K562 (cell line): ENCODE data around the gene TRIP6. TPM values are rescaled to one million over a fixed set of nuclear protein-coding genes. Genes with fewer than 3 reads are reported as not detected.

Source experiments
- ATAC-seq: fragments of 200-7000 bp; cut with Tn5 transposase; 3 replicates; pipeline ENCODE4 v1.9.1; 2020; ENCODE audit warnings: moderate library complexity
- Bru-seq: library from RNA; stranded (reverse); fragments of 400-500 nt; gene quantifications from one replicate; lab custom pipeline; 2021; lab: Mats Ljungman, UMichigan
- BruChase-seq, 2 experiments: library from RNA; stranded (reverse); fragments of 400-500 nt; gene quantifications; one replicate each; lab custom pipeline; 2021; lab: Mats Ljungman, UMichigan
- BruUV-seq: library from RNA; stranded (reverse); fragments of 400-500 nt; replicated peaks from 2 replicates; lab custom pipeline; 2021; lab: Mats Ljungman, UMichigan
- CTCF ChIA-PET: fragments of 300-600 bp; formaldehyde crosslinking; extraction: SDS; loops from one replicate; lab custom pipeline; 2021; ENCODE audit warnings: low intra/inter-chr PET ratio; lab: Yijun Ruan, JAX
- POLR2A ChIA-PET: fragments of 300-600, 350-650 bp; sonication (Branson Sonifier 250); formaldehyde crosslinking; extraction: SDS; loops from one replicate; lab custom pipeline; 2021; ENCODE audit warnings: antibody characterized with exemption, inconsistent platforms; lab: Yijun Ruan, JAX
- DNase-seq, 4 experiments: peaks; one replicate each; pipeline versions ENCODE4 v3.0.0 to v3.0.0-alpha.2; 2011 to 2018; ENCODE audit warnings: low spot score in 3 of 4, mixed read lengths in 3 of 4; ENCODE audit errors: extremely low read depth in 1 of 4
- FAIRE-seq: peaks from 2 replicates; lab custom pipeline; 2011; peaks lifted over from hg19 to GRCh38; lab: Jason Lieb, UNC
- H2AFZ ChIP-seq: 2 replicates; pipeline ENCODE4 v1.6.0; 2011; ENCODE audit warnings: low read depth, low read length, control low read depth, inconsistent platforms
- H3K27ac ChIP-seq: fragments of 200-600 bp; 3 replicates; pipeline ENCODE4 v1.8.0; 2011; ENCODE audit warnings: low read depth, mild to moderate bottlenecking, control low read depth, inconsistent platforms, low read length, moderate library complexity, mixed read lengths; ENCODE audit errors: extremely low read depth
- H3K27me3 ChIP-seq, 2 experiments: fragments of 300-600 bp in 1 of 2; 2 replicates in 1 of 2; 3 replicates in 1 of 2; pipeline versions ENCODE4 v1.6.0 to v1.8.0; 2011; ENCODE audit warnings: inconsistent platforms in 2 of 2, low read length in 2 of 2, mild to moderate bottlenecking in 1 of 2, mixed read lengths in 1 of 2, moderate library complexity in 1 of 2; ENCODE audit not compliant: control insufficient read depth in 2 of 2, insufficient read depth in 2 of 2
- H3K36me3 ChIP-seq: fragments of 300-600 bp; 3 replicates; pipeline ENCODE4 v1.8.0; 2011; ENCODE audit warnings: mild to moderate bottlenecking, low read length, inconsistent platforms; ENCODE audit not compliant: control insufficient read depth, insufficient read depth
- H3K4me1 ChIP-seq, 2 experiments: fragments of 200-600 bp in 1 of 2; replicated peaks in 1 of 2; 2 replicates in 1 of 2; 3 replicates in 1 of 2; pipeline versions ENCODE4 v1.5.1 to v1.8.0; 2011; ENCODE audit warnings: inconsistent platforms in 2 of 2, low read length in 2 of 2, mild to moderate bottlenecking in 1 of 2, mixed read lengths in 1 of 2, moderate library complexity in 1 of 2; ENCODE audit not compliant: control insufficient read depth in 2 of 2, insufficient read depth in 2 of 2
- H3K4me2 ChIP-seq: 2 replicates; pipeline ENCODE4 v1.6.1; 2011; ENCODE audit warnings: low read length, control low read depth, inconsistent platforms, mixed read lengths; ENCODE audit not compliant: insufficient read depth
- H3K4me3 ChIP-seq: fragments of 200-600 bp; sonication (generic), shearing (Covaris generic); 2 replicates; pipeline ENCODE4 v1.5.1; 2016; ENCODE audit warnings: control low read depth, inconsistent platforms
- H3K79me2 ChIP-seq: fragments of 200-600 bp; 3 replicates; pipeline ENCODE4 v1.8.0; 2011; ENCODE audit warnings: low read length, inconsistent platforms; ENCODE audit not compliant: control insufficient read depth, insufficient read depth
- H3K9ac ChIP-seq, 2 experiments: 2 replicates each; pipeline versions ENCODE4 v1.6.0 to v1.6.1; 2011; ENCODE audit warnings: low read depth in 2 of 2, low read length in 2 of 2, control low read depth in 1 of 2, inconsistent platforms in 1 of 2, mild to moderate bottlenecking in 1 of 2, mixed read lengths in 1 of 2; ENCODE audit not compliant: insufficient read depth in 1 of 2
- H3K9me1 ChIP-seq: one replicate; pipeline ENCODE4 v1.6.0; 2011; ENCODE audit warnings: inconsistent platforms, mild to moderate bottlenecking, low read length, moderate library complexity; ENCODE audit not compliant: control insufficient read depth, insufficient read depth
- H3K9me3 ChIP-seq: replicated peaks from 2 replicates; pipeline ENCODE4 v1.5.1; 2011; ENCODE audit warnings: low read depth, low read length, inconsistent platforms; ENCODE audit not compliant: control insufficient read depth, insufficient read depth
- H4K20me1 ChIP-seq: replicated peaks from 2 replicates; pipeline ENCODE4 v1.6.1; 2011; ENCODE audit warnings: low read length, inconsistent platforms, mixed read lengths; ENCODE audit not compliant: control insufficient read depth, insufficient read depth
- ATF4 ChIP-seq: fragments of 450-650 bp; formaldehyde crosslinking; IDR thresholded peaks from 2 replicates; pipeline ENCODE4 v1.4.0; 2022; ENCODE audit warnings: mild to moderate bottlenecking, moderate library complexity
- E2F8 ChIP-seq: fragments of 450-650 bp; IDR thresholded peaks from 2 replicates; pipeline ENCODE4 v1.7.1; 2018; ENCODE audit warnings: mild to moderate bottlenecking, low read depth; ENCODE audit not compliant: partially characterized antibody
- FOXM1 ChIP-seq, 2 experiments: fragments of 450-650 bp in 1 of 2; sonication (generic) in 1 of 2; formaldehyde crosslinking in 1 of 2; IDR thresholded peaks; 2 replicates each; pipeline versions ENCODE4 v1.6.1 to v1.9.0; 2017 to 2022; ENCODE audit warnings: low read depth in 2 of 2, mild to moderate bottlenecking in 2 of 2, missing genetic modification reagents in 1 of 2, moderate library complexity in 1 of 2
- MAX ChIP-seq: sonication (generic); formaldehyde crosslinking; IDR thresholded peaks from 2 replicates; pipeline ENCODE4 v1.9.0; 2022; ENCODE audit warnings: mild to moderate bottlenecking, missing genetic modification reagents
- MAZ ChIP-seq, 2 experiments: fragments of 450-650 bp in 1 of 2; sonication (generic) in 1 of 2; formaldehyde crosslinking; IDR thresholded peaks in 1 of 2; conservative IDR thresholded peaks in 1 of 2; 2 replicates each; pipeline versions ENCODE4 v1.4.0 to v1.5.0; 2020; ENCODE audit warnings: mild to moderate bottlenecking in 1 of 2, missing genetic modification reagents in 1 of 2
- NFE2 ChIP-seq: IDR thresholded peaks from 2 replicates; pipeline ENCODE4 v1.6.1; 2014; ENCODE audit warnings: antibody characterized with exemption, low read depth
- WGBS: fragments of 100-300 bp; shearing (Covaris generic); methylation state at CpG from one replicate; pipeline ENCODE4 v1.1.6; 2016; ENCODE audit warnings: low coverage, mixed read lengths; ENCODE audit not compliant: insufficient coverage; ENCODE audit errors: missing lambda C conversion rate; 5-methylcytosine and 5-hydroxymethylcytosine counted together
- in situ Hi-C: fragments of 300-500 bp; cut with MboI; formaldehyde crosslinking; loops from 4 replicates; pipeline ENCODE4 v1.15.0; 2018; ENCODE audit warnings: inconsistent platforms, mixed read lengths
- intact Hi-C: fragments of 100-400 bp; cut with micrococcal nuclease; formaldehyde crosslinking; loops from 2 replicates; pipeline ENCODE4 v1.14.2; 2022
- long read RNA-seq, 3 experiments: library from polyadenylated mRNA in 2 of 3; library from RNA in 1 of 3; unstranded in 2 of 3; stranded (forward) in 1 of 3; transcript quantifications; one replicate each; pipeline ENCODE4 v2.0.0, GENCODE V29; 2019 to 2022
- polyA minus RNA-seq, 3 experiments: library from RNA; depleted of rRNA, polyadenylated mRNA; stranded (reverse); fragments of >200 nt; gene quantifications; 2 replicates each; pipeline ENCODE4 v1.2.3, GENCODE V29; 2011
- polyA plus RNA-seq, 8 experiments: library from polyadenylated mRNA; depleted of rRNA in 4 of 8; stranded (reverse) in 5 of 8; unstranded in 3 of 8; fragments of >200 nt; fragmentation: Nextera tagmentation in 2 of 8; fragmentation: Illumina TruSeq in 1 of 8; extraction: Ambion mirVana in 2 of 8; extraction: Trizol in 1 of 8; gene quantifications; 2 replicates each; pipeline versions ENCODE4 v1.2.1 to v1.2.3, GENCODE V29; 2011 to 2014; ENCODE audit warnings: inconsistent platforms in 1 of 8, missing spikeins in 1 of 8
- total RNA-seq, 7 experiments: library from RNA; depleted of rRNA in 6 of 7; stranded (reverse); fragments of >200 nt in 6 of 7; fragmentation: Illumina TruSeq in 2 of 7; extraction: Trizol in 2 of 7; gene quantifications; 2 replicates each; pipeline versions ENCODE4 v1.2.1 to v1.2.3, GENCODE V29; 2011 to 2021; ENCODE audit warnings: low replicate concordance in 1 of 7

Gene TRIP6, protein sequence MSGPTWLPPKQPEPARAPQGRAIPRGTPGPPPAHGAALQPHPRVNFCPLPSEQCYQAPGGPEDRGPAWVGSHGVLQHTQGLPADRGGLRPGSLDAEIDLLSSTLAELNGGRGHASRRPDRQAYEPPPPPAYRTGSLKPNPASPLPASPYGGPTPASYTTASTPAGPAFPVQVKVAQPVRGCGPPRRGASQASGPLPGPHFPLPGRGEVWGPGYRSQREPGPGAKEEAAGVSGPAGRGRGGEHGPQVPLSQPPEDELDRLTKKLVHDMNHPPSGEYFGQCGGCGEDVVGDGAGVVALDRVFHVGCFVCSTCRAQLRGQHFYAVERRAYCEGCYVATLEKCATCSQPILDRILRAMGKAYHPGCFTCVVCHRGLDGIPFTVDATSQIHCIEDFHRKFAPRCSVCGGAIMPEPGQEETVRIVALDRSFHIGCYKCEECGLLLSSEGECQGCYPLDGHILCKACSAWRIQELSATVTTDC
- total RNA-seq (2011; cell fraction: chromatin; rRNA removed; ENCODE audit: low replicate concordance) = 66.0 and 118 TPM in 2 replicates
- 92.2 and 99.2 TPM in 2 replicates for total RNA-seq (2011; cell fraction: nucleolus; rRNA removed)
- total RNA-seq (2011; cell fraction: nucleoplasm; rRNA removed) = 66.9 and 80.3 TPM in 2 replicates
- total RNA-seq (2014; rRNA removed) (104 and 108 TPM in 2 replicates), total RNA-seq (2014; rRNA removed; fragmentation: Illumina TruSeq; extraction: Trizol) (28.3 and 28.9 TPM in 2 replicates), total RNA-seq (2015; rRNA removed; fragmentation: Illumina TruSeq; extraction: Trizol) (85.7 and 90.5 TPM in 2 replicates), total RNA-seq (2021) (141 and 148 TPM in 2 replicates), polyA plus RNA-seq (2011; rRNA removed) (48.5 and 54.0 TPM in 2 replicates), polyA plus RNA-seq (2014; fragmentation: Illumina TruSeq; extraction: Trizol) (35.6 and 78.2 TPM in 2 replicates), polyA plus RNA-seq (2014; fragmentation: Nextera tagmentation; extraction: Ambion mirVana) (10 to 100 TPM in 1 of 2 experiments, 1 to 10 TPM in 1; 5.9 to 12.0 TPM), polyA plus RNA-seq (2014; rRNA removed) (103 and 112 TPM in 2 replicates), polyA minus RNA-seq (2011; rRNA and poly(A)+ RNA removed) (16.6 and 36.4 TPM in 2 replicates), Bru-seq, nascent RNA (percentile 90 among the genes with signal in this experiment), BruChase-seq, experiment 1, labeled RNA remaining after a 2-hour chase (percentile 86 among the genes with signal in this experiment), BruChase-seq, experiment 2, labeled RNA remaining after a 6-hour chase (percentile 92 among the genes with signal in this experiment)
- polyA plus RNA-seq (2011; cell fraction: cytosol; rRNA removed) = 55.2 and 103 TPM in 2 replicates
- 104 and 125 TPM in 2 replicates for polyA plus RNA-seq (2011; cell fraction: nucleus; rRNA removed)
- 96.4 and 111 TPM in 2 replicates for polyA plus RNA-seq (2012)
- polyA minus RNA-seq (2011; cell fraction: cytosol; rRNA and poly(A)+ RNA removed) = 27.3 and 36.2 TPM in 2 replicates
- polyA minus RNA-seq (2011; cell fraction: nucleus; rRNA and poly(A)+ RNA removed) = 31.2 and 31.5 TPM in 2 replicates
- long read RNA-seq, experiment 1, transcript TRIP6-201 (9 exons, 1,942 nt) = major isoform, 288 of 543 reads
- long read RNA-seq, experiment 1, partial matches to known transcripts = 196 of 543 reads
- long read RNA-seq, experiment 1, other reads (novel, unspliced or antisense) = 55 of 543 reads
- long read RNA-seq, experiment 2, transcript TRIP6-201 (9 exons, 1,942 nt) = major isoform, 118 of 282 reads
- long read RNA-seq, experiment 2, partial matches to known transcripts = 128 of 282 reads
- long read RNA-seq, experiment 2, other reads (novel, unspliced or antisense) = 36 of 282 reads
- long read RNA-seq, experiment 3, transcript TRIP6-201 (9 exons, 1,942 nt) = major isoform, 105 of 125 reads
- long read RNA-seq, experiment 3, partial matches to known transcripts = 15 of 125 reads
- long read RNA-seq, experiment 3, other reads (novel, unspliced or antisense) = 5 of 125 reads

GRCh38 chr7:100867040-100867775, at the start of gene TRIP6:
TRIP6 (plus strand) TSS chr7:100867387; CDS start chr7:100867498, 111 bp downstream.
- intact Hi-C loops = no loop called here
- Histone ChIP-seq H3K9me1 (no peaks in the 10 kb centered on the region), H3K9ac (peak within 1 kb of the TSS; percentile 98), H3K27ac (peak within 1 kb of the TSS; percentile 97), H3K27me3 (no peaks in the 10 kb centered on the region), H4K20me1 (no peaks in the 10 kb centered on the region), H3K4me1 (peaks cover 18 to 52% of the 10 kb centered on the region in 2 experiments), H3K4me3 (peak within 1 kb of the TSS; percentile 90), H3K36me3 (peaks cover 47% of the 10 kb centered on the region; the same call in 2 of the 3 replicates), H3K9me3 (no peaks in the 10 kb centered on the region), H3K4me2 (peak within 1 kb of the TSS; percentile 95), H3K79me2 (peaks cover 31% of the 10 kb centered on the region), H2AFZ (peak within 1 kb of the TSS; percentile 82)
- CTCF ChIA-PET = no interaction called here
- DNase-seq (peak; percentile 97 to 99 (median 99)), ATAC-seq (peak; percentile 87), FAIRE-seq (peak; percentile 91)
- BruUV-seq = TSS peak; percentile 85
- POLR2A ChIA-PET = interaction anchor here (0.6 to 1.0 kb wide), 4 partner anchors 11 to 438 kb away, joined by 3 to 6 read pairs (median 3); no protein-coding TSS in a partner anchor
- in situ Hi-C loops = no loop called here
- WGBS = 1% methylated on average over 39 of the region's 42 CpGs
- peak; percentile 49 for TF ChIP-seq FOXM1 (IDR thresholded peaks at IDR 0.05; ENCODE audit: low read depth)
- no peak for TF ChIP-seq FOXM1 (CRISPR knock-in tag; IDR thresholded peaks at IDR 0.05; ENCODE audit: low read depth)
- peak; percentile 93 for TF ChIP-seq MAX (CRISPR knock-in tag)
- peak; percentile 64 for TF ChIP-seq E2F8
- TF ChIP-seq MAZ (CRISPR knock-in tag; conservative IDR thresholded peaks at IDR 0.05 in 1 of 2, IDR thresholded peaks at IDR 0.05 in 1 of 2) = peak; percentile 95 to 99
- TF ChIP-seq ATF4 (CRISPR knock-in tag) = 0 out of 2 replicates have a peak, but pooled peaks have one; percentile 7
- peak; percentile 73 for TF ChIP-seq NFE2
